ENCODE measurements around the gene VEZF1.

The VEZF1 gene

DNA sequence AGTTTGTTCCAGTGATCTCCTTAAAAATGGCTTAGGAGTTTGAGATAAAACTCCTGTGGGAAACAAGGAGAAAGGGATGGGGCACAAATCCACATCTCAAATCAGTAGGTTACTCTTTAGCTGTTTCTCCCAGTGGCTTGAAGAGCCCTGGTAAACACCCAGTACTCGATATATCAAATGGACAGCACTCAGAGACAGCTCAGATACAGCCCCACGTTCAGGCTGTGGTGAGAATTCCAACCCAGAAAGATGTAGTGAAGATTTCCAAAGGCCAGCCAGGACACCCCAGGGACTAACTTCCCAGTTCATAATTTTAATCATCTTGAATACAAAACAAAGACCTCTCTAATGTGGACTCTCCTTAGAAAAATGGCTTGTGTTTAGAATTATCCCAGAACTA, 6.4 kb upstream of the VEZF1 start:
- DNase-seq = no peak
- no peaks in the 10 kb centered on the region for H3K9me3 Mint-ChIP-seq

DNA sequence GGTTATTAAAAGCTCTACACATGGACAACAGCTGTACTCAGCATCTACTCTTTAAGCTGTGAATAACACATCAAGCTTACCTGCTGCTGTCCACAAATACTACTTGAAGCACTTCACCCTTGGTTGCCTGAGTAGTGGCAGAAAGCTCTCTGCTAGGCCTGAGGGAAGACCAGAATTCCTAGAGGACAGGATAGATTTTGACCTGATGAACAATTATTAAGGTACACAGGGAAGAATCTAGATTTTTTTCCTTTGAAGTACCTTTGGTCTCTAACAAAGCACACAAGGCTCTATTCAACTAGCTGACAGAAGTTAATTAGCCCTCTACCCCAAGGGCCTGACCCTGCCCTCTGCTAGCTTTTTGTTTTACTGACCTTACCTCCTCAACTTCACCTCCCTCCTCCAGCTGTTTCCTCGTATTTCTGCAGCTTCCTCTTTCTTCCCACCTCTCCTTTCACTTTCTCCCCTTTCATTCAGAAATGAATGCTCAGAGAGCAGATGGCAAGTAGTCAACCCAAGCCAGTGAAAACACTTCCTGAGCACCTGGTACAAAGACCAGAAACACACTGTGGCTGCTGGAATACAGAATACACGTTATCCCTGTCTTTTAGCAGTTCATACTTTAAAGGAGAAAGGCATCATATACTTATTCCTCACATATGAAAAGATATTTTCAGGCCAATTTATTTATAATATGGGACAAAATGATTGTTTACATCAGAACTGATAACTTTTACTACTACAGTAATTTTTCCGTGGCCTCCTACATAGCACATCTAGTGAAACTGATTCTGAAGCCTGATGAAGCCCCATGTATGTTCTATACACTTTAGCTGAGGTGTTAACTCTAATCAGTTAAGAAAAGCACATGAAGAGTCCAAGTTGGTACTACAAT, 5.7 kb upstream of the VEZF1 start:
- peak overlapping the region; percentile 92 for H3K27ac Mint-ChIP-seq

More for the DNA sequence above, 6.4 kb upstream of the VEZF1 start:
- peak overlapping the region; percentile 15 for H3K4me3 Mint-ChIP-seq
- H3K36me3 Mint-ChIP-seq (ENCODE audit: low read depth) = peaks cover 12% of the 10 kb centered on the region
- H3K4me1 Mint-ChIP-seq = peaks cover 62% of the 10 kb centered on the region
- TF ChIP-seq, protein P1, sequence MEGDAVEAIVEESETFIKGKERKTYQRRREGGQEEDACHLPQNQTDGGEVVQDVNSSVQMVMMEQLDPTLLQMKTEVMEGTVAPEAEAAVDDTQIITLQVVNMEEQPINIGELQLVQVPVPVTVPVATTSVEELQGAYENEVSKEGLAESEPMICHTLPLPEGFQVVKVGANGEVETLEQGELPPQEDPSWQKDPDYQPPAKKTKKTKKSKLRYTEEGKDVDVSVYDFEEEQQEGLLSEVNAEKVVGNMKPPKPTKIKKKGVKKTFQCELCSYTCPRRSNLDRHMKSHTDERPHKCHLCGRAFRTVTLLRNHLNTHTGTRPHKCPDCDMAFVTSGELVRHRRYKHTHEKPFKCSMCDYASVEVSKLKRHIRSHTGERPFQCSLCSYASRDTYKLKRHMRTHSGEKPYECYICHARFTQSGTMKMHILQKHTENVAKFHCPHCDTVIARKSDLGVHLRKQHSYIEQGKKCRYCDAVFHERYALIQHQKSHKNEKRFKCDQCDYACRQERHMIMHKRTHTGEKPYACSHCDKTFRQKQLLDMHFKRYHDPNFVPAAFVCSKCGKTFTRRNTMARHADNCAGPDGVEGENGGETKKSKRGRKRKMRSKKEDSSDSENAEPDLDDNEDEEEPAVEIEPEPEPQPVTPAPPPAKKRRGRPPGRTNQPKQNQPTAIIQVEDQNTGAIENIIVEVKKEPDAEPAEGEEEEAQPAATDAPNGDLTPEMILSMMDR (IDR thresholded peaks at IDR 0.05) = no peak
- peak overlapping the region; percentile 92 for H3K27ac Mint-ChIP-seq
- no peaks in the 10 kb centered on the region for H3K27me3 Mint-ChIP-seq (ENCODE audit: low read depth, poor library complexity)

DNA sequence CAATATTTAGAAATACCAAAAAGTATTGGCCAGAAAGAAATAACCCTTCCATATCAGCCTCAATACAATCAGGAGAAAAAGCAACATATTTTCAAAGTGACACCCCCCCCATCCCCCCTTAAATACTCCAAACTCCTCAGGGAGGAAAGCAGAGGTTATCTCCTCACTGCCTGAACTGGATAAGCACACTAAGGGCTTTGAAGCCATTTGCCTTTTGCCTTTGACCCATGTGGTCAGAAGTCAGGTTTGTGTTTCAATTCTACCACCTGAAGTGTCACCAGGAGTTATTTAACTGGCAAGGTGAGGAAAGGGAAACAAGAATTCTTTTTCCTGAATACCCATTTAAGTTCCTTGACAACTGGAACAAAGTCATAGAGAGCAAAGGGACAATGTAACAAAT, 3.5 kb upstream of the VEZF1 start:
- H3K27ac Mint-ChIP-seq = no peak overlapping the region
- no peaks in the 10 kb centered on the region for H3K27me3 Mint-ChIP-seq (ENCODE audit: low read depth, poor library complexity)
- H3K9me3 Mint-ChIP-seq = no peaks in the 10 kb centered on the region
- no peaks in the 10 kb centered on the region for H3K36me3 Mint-ChIP-seq (ENCODE audit: low read depth)
- TF ChIP-seq, protein P1 (IDR thresholded peaks at IDR 0.05) = no peak
- peaks cover 75% of the 10 kb centered on the region for H3K4me1 Mint-ChIP-seq
- no peak overlapping the region for H3K4me3 Mint-ChIP-seq
- DNase-seq = no peak

More for the DNA sequence above, 5.7 kb upstream of the VEZF1 start:
- H3K4me1 Mint-ChIP-seq = peaks cover 69% of the 10 kb centered on the region
- no peak for DNase-seq
- TF ChIP-seq, protein P1 (IDR thresholded peaks at IDR 0.05) = no peak
- H3K36me3 Mint-ChIP-seq (ENCODE audit: low read depth) = peaks cover 9% of the 10 kb centered on the region
- peak overlapping the region; percentile 18 for H3K4me3 Mint-ChIP-seq
- H3K9me3 Mint-ChIP-seq = no peaks in the 10 kb centered on the region
- H3K27me3 Mint-ChIP-seq (ENCODE audit: low read depth, poor library complexity) = no peaks in the 10 kb centered on the region

DNA sequence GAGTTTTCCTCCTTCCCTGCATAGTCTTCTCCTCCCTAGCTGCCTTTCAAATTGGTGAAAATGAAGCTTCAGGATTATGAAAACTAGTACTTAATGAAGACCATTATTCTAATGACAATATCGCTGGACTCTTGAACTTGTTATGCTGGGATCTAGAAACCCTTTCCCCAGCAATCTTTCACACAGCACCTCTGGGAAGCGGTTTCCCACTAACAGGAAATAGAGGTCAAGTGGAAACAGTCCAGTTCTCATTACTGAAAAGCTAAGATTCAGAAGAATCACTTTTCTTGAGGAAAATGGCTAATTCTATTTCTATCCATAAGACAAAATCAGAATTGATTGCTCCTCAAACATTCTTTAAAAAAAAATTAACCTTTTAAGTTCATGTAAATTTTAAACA, 2.0 kb upstream of the VEZF1 start:
- Mint-ChIP-seq H3K27ac (peak overlapping the region; percentile 70), H3K4me1 (peaks cover 82% of the 10 kb centered on the region)

DNA sequence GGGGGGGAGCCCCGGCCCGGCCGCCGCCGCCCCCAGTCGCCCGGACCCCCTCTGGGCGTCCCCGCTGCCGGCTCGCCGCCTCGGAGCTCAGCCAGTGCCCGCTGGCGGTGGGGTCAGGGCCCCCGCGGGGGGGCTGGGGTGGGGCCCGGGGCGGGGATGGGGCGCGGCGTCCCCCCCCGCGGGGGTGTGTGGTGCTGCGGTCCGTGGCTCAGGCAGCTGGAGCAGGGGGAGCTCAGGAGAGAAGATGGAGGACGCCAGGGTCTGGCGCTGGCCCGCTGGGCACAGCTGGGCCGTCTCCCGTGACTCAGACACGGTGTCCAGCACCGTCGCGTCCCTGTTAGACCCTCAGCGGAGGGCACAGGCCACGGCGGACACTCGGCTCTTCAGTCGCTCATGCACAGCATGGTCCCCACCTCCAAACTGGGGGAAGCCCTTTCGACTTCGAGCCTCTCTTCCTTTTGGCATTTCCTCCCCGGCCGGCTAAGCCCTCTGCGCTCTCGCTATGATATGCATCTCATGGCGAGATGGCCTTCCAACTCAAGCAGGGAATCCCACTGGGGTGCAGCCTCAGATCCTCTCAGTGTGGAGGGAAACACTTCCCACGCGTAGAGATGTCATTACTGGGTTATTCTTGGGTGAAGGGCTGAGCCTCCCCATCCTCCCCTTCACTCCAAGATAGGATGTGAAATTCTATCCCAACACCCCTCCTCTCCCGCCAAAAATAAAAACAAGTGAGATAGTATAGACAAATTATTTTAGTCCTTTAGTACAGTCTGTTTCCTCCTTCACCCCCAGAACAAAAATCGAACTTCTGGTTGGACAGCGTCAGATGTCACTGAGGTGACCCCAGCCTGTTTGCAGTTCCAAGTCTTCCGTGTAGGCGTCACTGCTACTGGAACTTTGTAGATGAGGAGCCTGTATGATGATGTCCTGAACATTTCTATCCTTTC, 522 bp upstream of the VEZF1 start:
- Mint-ChIP-seq H3K4me3 (peak overlapping the region; percentile 94), H3K9me3 (no peaks in the 10 kb centered on the region), H3K36me3 (ENCODE audit: low read depth) (no peaks in the 10 kb centered on the region), H3K27ac (peak overlapping the region; percentile 97), H3K27me3 (ENCODE audit: low read depth, poor library complexity) (no peaks in the 10 kb centered on the region), H3K4me1 (peaks cover 82% of the 10 kb centered on the region)
- no peak for DNase-seq
- TF ChIP-seq, protein P1 (IDR thresholded peaks at IDR 0.05) = no peak

More for the DNA sequence above, 2.0 kb upstream of the VEZF1 start:
- H3K9me3 Mint-ChIP-seq = no peaks in the 10 kb centered on the region
- no peaks in the 10 kb centered on the region for H3K36me3 Mint-ChIP-seq (ENCODE audit: low read depth)
- no peak for DNase-seq
- TF ChIP-seq, protein P1 (IDR thresholded peaks at IDR 0.05) = no peak
- H3K4me3 Mint-ChIP-seq = peak overlapping the region; percentile 94
- no peaks in the 10 kb centered on the region for H3K27me3 Mint-ChIP-seq (ENCODE audit: low read depth, poor library complexity)
